Body of pancreas (tissue), 4 donors: ENCODE results near the gene KBTBD12.

Source experiments
- POLR2A ChIP-seq, 3 donors: fragments of 450-650 bp; IDR thresholded peaks; one replicate each; pipeline ENCODE4 v1.6.1; 2016; ENCODE audit warnings: antibody characterized with exemption in 3 of 3, mild to moderate bottlenecking in 2 of 3
- TF ChIP-seq, protein P1 (sequence below), 7 experiments: fragments of 450-650 bp in 4 of 7; fragments of 200-600 bp in 3 of 7; sonication (generic) in 3 of 7; IDR thresholded peaks; one replicate each; pipeline ENCODE4 v1.5.1; 2016 to 2019; ENCODE audit warnings: antibody characterized with exemption in 7 of 7

- TF ChIP-seq, protein P1, sequence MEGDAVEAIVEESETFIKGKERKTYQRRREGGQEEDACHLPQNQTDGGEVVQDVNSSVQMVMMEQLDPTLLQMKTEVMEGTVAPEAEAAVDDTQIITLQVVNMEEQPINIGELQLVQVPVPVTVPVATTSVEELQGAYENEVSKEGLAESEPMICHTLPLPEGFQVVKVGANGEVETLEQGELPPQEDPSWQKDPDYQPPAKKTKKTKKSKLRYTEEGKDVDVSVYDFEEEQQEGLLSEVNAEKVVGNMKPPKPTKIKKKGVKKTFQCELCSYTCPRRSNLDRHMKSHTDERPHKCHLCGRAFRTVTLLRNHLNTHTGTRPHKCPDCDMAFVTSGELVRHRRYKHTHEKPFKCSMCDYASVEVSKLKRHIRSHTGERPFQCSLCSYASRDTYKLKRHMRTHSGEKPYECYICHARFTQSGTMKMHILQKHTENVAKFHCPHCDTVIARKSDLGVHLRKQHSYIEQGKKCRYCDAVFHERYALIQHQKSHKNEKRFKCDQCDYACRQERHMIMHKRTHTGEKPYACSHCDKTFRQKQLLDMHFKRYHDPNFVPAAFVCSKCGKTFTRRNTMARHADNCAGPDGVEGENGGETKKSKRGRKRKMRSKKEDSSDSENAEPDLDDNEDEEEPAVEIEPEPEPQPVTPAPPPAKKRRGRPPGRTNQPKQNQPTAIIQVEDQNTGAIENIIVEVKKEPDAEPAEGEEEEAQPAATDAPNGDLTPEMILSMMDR (IDR thresholded peaks at IDR 0.05) = no peak
- no peak for TF ChIP-seq POLR2A (IDR thresholded peaks at IDR 0.05)
Measured at GRCh38 chr3:128016502-128016901, 101.5 kb downstream of the KBTBD12 start.
